Immature natural killer cell (primary cell): ENCODE data around the gene FMN1. TPM values are rescaled to one million over a fixed set of nuclear protein-coding genes. Genes with fewer than 3 reads are reported as not detected.

ENCODE experiments used
- DNase-seq, 3 donors: peaks; one replicate each; pipeline ENCODE4 v3.0.0; 2022; ENCODE audit warnings: mixed read lengths in 1 of 3
- H3K27ac Mint-ChIP-seq, 6 donors: one replicate each; pipeline ENCODE4 v1.8.0; 2020; ENCODE audit warnings: mixed read lengths in 6 of 6, mild to moderate bottlenecking in 5 of 6, inconsistent platforms in 4 of 6, moderate library complexity in 3 of 6
- H3K27me3 Mint-ChIP-seq, 3 donors: one replicate each; pipeline ENCODE4 v1.8.0; 2020 to 2021; ENCODE audit warnings: low read depth in 3 of 3, mild to moderate bottlenecking in 3 of 3, mixed read lengths in 3 of 3, moderate library complexity in 3 of 3, inconsistent platforms in 1 of 3
- H3K36me3 Mint-ChIP-seq, 3 donors: one replicate each; pipeline ENCODE4 v1.8.0; 2020; ENCODE audit warnings: mixed read lengths in 3 of 3, inconsistent platforms in 2 of 3, mild to moderate bottlenecking in 2 of 3
- H3K4me1 Mint-ChIP-seq, 2 donors: one replicate each; pipeline ENCODE4 v1.8.0; 2020; ENCODE audit warnings: inconsistent platforms in 2 of 2, mild to moderate bottlenecking in 2 of 2, mixed read lengths in 2 of 2, moderate library complexity in 1 of 2
- H3K4me3 Mint-ChIP-seq, 5 donors: one replicate each; pipeline ENCODE4 v1.8.0; 2020; ENCODE audit warnings: mild to moderate bottlenecking in 5 of 5, mixed read lengths in 5 of 5, inconsistent platforms in 3 of 5, moderate library complexity in 3 of 5
- H3K9me3 Mint-ChIP-seq, 6 donors: one replicate each; pipeline ENCODE4 v1.8.0; 2020; ENCODE audit warnings: mild to moderate bottlenecking in 6 of 6, mixed read lengths in 6 of 6, inconsistent platforms in 4 of 6, moderate library complexity in 3 of 6
- polyA plus RNA-seq, 3 donors: library from polyadenylated mRNA; unstranded; fragments of 300-500 nt; fragmentation: Illumina TruSeq; gene quantifications; one replicate each; pipeline ENCODE4 v1.2.3, GENCODE V29; 2021

FMN1 gene
- polyA plus RNA-seq, 3 donors from 2014 or later = not detected

DNA sequence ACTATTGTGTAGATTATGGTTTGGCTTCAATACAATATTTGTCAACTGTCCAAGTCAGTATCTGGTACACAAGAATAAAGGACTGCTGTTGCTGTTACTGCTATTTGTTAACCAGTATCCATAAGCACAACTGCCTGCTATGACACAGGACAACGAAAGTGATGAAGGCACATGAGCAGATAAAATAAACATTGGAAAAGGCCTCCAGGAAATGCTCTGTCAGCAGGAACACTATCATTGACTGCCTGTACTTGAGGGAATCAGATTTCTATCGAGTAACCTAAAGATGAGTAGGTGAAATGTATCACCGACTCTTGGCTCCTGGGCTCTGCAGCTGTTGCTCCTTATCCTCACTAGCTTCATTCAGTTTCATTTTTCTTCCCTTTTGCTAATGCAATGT is 56.5 kb downstream of the FMN1 start:
- H3K36me3 Mint-ChIP-seq = no peaks in the 10 kb centered on the region
- no peak overlapping the region for H3K27ac Mint-ChIP-seq
- DNase-seq = no peak
- peaks cover 0 to 4% (median 0%) of the 10 kb centered on the region in 3 donors for H3K27me3 Mint-ChIP-seq
- H3K4me3 Mint-ChIP-seq = no peak overlapping the region
- no peaks in the 10 kb centered on the region for H3K9me3 Mint-ChIP-seq
- no peaks in the 10 kb centered on the region for H3K4me1 Mint-ChIP-seq

GRCh38 chr15:33137101-33137500 is 57.4 kb downstream of the FMN1 start:
- Mint-ChIP-seq H3K27ac (no peak overlapping the region), H3K4me1 (no peaks in the 10 kb centered on the region), H3K27me3 (peaks cover 0 to 4% (median 0%) of the 10 kb centered on the region in 3 donors), H3K36me3 (no peaks in the 10 kb centered on the region), H3K9me3 (no peaks in the 10 kb centered on the region), H3K4me3 (no peak overlapping the region)
- no peak for DNase-seq

DNA sequence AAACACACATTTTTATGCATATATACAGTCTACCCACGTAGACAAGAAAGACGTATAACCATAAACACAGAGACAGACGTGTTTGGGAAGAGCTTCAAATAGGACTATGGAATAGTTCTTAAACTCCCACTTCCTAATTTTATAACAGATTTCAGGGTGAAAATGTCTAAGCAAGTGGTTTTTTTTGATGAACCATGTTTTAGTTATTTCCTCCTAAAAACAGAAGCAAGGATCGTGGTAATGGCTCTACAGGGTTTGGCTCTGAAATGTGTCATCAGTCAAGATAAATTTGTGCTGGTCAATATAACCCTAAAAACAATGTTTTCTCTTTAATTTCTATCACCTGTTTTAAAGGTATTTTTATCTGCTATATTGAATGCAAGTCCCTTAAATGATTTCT is 58.2 kb downstream of the FMN1 start:
- Mint-ChIP-seq H3K27ac (no peak overlapping the region), H3K4me1 (no peaks in the 10 kb centered on the region), H3K4me3 (no peak overlapping the region), H3K27me3 (peaks cover 0 to 4% (median 0%) of the 10 kb centered on the region in 3 donors), H3K36me3 (no peaks in the 10 kb centered on the region), H3K9me3 (no peaks in the 10 kb centered on the region)
- no peak for DNase-seq

- Mint-ChIP-seq H3K4me3 (no peak overlapping the region), H3K27me3 (peaks cover 0 to 4% (median 0%) of the 10 kb centered on the region in 3 donors), H3K36me3 (no peaks in the 10 kb centered on the region), H3K4me1 (no peaks in the 10 kb centered on the region), H3K27ac (no peak overlapping the region), H3K9me3 (no peaks in the 10 kb centered on the region)
- DNase-seq = no peak
Measured at GRCh38 chr15:33135355-33135781, 59.1 kb downstream of the FMN1 start.

- Mint-ChIP-seq H3K27me3 (peaks cover 1 to 4% (median 2%) of the 10 kb centered on the region in 3 donors), H3K9me3 (no peaks in the 10 kb centered on the region)
- peak in 1 of 3 donors; percentile 4 for DNase-seq
Measured at GRCh38 chr15:33132722-33133345, 61.7 kb downstream of the FMN1 start.

GRCh38 chr15:33132233-33132580 is 62.3 kb downstream of the FMN1 start:
- peaks cover under 1 to 4% (median 2%) of the 10 kb centered on the region in 3 donors for H3K27me3 Mint-ChIP-seq
- H3K9me3 Mint-ChIP-seq = no peaks in the 10 kb centered on the region
- no peaks in the 10 kb centered on the region for H3K36me3 Mint-ChIP-seq
- H3K4me3 Mint-ChIP-seq = no peak overlapping the region
- H3K27ac Mint-ChIP-seq = no peak overlapping the region
- peaks cover 3 to 12% of the 10 kb centered on the region in 2 donors for H3K4me1 Mint-ChIP-seq
- no peak for DNase-seq

More at GRCh38 chr15:33132722-33133345, 61.7 kb downstream of the FMN1 start:
- no peak overlapping the region for H3K4me3 Mint-ChIP-seq
- H3K4me1 Mint-ChIP-seq = peaks cover 0 to 6% of the 10 kb centered on the region in 2 donors
- H3K27ac Mint-ChIP-seq = no peak overlapping the region
- H3K36me3 Mint-ChIP-seq = no peaks in the 10 kb centered on the region

DNA sequence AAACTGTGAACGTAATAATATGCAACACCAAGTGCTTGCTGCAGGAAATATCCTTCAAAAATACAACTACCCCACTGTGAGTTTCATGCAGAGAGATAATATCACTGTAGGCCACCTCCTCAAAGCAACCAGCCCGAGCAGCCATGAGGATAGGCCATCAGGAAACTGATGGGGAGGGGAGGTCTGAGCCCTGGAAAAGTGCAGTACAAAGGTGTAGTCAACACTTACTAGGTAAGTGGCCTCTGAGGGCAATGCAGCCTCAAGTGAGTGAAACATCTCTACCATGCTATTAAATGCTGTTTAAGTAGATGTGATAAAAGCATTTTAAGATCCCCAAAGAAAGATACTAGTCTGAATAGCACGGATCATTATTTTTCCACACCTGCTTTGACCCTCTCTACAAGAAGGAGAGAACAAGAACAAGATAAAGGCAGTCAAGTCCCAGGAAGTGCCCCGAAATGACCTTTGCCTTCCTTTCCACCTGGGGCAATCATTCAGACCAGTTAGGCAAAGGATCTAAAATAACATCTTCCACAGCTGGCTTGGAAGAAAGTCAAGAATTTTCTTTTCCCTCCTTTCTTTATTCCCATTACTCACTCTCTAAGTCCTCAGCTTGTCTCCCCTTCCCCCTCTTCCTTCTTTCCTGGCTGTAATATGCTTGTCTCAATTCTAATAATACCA is 62.8 kb downstream of the FMN1 start:
- H3K9me3 Mint-ChIP-seq = no peaks in the 10 kb centered on the region
- no peak overlapping the region for H3K4me3 Mint-ChIP-seq
- H3K27ac Mint-ChIP-seq = no peak overlapping the region

GRCh38 chr15:33126559-33127290 is 67.8 kb downstream of the FMN1 start:
- peak; percentile 37 to 59 (median 51) for DNase-seq
- Mint-ChIP-seq H3K36me3 (no peaks in the 10 kb centered on the region), H3K4me3 (peak overlapping the region in 4 of 5 donors; percentile 38 to 79 (median 56)), H3K4me1 (peaks cover 24 to 41% of the 10 kb centered on the region in 2 donors), H3K9me3 (no peaks in the 10 kb centered on the region), H3K27me3 (peaks cover 0 to 6% (median 2%) of the 10 kb centered on the region in 3 donors), H3K27ac (peak overlapping the region in 3 of 6 donors; percentile 50 to 94 (median 65))

More for the DNA sequence above, 62.8 kb downstream of the FMN1 start:
- Mint-ChIP-seq H3K27me3 (peaks cover 0 to 4% (median 2%) of the 10 kb centered on the region in 3 donors), H3K4me1 (peaks cover 8 to 17% of the 10 kb centered on the region in 2 donors), H3K36me3 (no peaks in the 10 kb centered on the region)
- no peak for DNase-seq

DNA sequence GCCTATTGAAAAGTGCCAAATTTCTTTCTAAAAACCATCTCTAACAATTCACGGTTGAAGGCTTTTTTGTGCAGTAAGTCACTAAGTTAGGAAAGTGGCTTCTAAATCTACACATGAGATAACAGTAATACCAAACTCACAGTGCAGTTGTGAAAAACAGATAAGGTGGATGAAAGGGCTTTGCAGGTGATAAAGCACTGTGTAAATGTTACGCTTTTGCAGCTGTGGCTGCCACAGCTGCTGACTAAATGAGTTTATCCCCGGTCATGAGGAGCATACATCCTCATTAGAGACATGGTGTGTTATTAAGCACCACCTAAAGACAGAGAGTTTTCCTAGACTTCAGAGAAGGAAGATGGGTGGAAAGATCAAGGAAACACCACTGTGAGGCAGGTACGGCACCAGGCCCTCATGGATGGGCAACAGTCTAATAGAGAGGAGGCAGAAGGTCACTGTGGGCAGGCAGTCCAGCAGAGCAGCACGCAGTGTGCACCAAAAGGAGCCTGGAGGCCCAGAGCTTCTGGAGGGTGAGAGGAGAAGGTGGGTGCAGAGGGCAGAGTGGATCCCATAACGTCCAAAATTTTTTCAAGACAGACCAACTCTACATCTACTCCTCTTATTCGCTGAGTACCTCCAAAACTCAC is 68.5 kb downstream of the FMN1 start:
- no peaks in the 10 kb centered on the region for H3K9me3 Mint-ChIP-seq
- H3K4me1 Mint-ChIP-seq = peaks cover 24 to 41% of the 10 kb centered on the region in 2 donors
- no peaks in the 10 kb centered on the region for H3K36me3 Mint-ChIP-seq
- H3K27me3 Mint-ChIP-seq = peaks cover 0 to 10% (median 2%) of the 10 kb centered on the region in 3 donors
- peak overlapping the region in 4 of 5 donors; percentile 38 to 79 (median 56) for H3K4me3 Mint-ChIP-seq
- DNase-seq = peak in 1 of 3 donors; percentile 1
- peak overlapping the region in 4 of 6 donors; percentile 50 to 94 (median 63) for H3K27ac Mint-ChIP-seq

DNA sequence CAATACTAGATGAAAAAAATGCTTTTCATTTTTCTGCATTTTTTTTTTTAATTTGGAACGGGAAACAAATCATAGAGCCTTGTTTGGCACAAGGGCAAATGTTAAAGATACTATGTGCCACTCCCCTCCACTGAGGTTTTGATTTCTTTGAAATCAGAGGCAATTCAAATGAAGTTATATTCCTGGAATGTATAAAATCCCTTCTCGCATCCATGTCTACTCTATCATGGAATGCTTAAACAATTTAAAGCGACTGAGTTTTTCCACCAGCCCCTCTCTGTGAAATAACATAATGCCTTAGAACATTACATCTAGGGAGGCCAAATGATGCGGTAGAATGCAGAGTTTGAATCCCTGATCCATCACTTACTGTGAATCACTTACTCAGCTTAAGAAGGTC is 69.7 kb downstream of the FMN1 start:
- Mint-ChIP-seq H3K4me1 (peaks cover 24 to 41% of the 10 kb centered on the region in 2 donors), H3K27ac (no peak overlapping the region), H3K27me3 (peaks cover 0 to 15% (median 2%) of the 10 kb centered on the region in 3 donors), H3K9me3 (no peaks in the 10 kb centered on the region), H3K4me3 (no peak overlapping the region), H3K36me3 (no peaks in the 10 kb centered on the region)
- no peak for DNase-seq

DNA sequence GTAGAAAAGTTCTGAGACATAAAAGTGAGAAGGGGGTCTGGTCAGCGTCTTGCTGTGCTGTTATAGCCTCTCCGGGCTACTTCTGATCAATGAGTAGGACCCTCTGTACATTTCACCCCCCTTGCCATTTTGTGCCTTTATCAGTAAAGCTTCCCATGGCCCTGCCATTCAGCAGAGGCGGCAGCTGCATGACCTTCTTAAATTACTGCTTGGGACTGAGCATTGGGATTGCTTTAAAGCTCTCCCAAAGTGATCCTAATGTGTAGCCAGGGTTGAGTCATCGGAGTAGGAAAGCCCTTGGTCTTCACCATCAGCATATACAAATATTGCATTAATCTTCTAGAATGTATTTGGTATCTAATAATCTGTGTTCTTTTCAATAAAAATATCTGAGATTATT is 70.2 kb downstream of the FMN1 start:
- H3K4me3 Mint-ChIP-seq = no peak overlapping the region
- H3K27ac Mint-ChIP-seq = no peak overlapping the region
- H3K9me3 Mint-ChIP-seq = no peaks in the 10 kb centered on the region
- H3K27me3 Mint-ChIP-seq = peaks cover 0 to 15% (median 2%) of the 10 kb centered on the region in 3 donors
- no peak for DNase-seq
- no peaks in the 10 kb centered on the region for H3K36me3 Mint-ChIP-seq
- H3K4me1 Mint-ChIP-seq = peaks cover 24 to 38% of the 10 kb centered on the region in 2 donors

GRCh38 chr15:33119865-33120264 is 74.6 kb downstream of the FMN1 start:
- Mint-ChIP-seq H3K9me3 (no peaks in the 10 kb centered on the region), H3K27ac (no peak overlapping the region), H3K4me1 (peaks cover 0 to 5% of the 10 kb centered on the region in 2 donors), H3K36me3 (no peaks in the 10 kb centered on the region), H3K27me3 (peaks cover 0 to 9% (median 2%) of the 10 kb centered on the region in 3 donors), H3K4me3 (no peak overlapping the region)
- no peak for DNase-seq

DNA sequence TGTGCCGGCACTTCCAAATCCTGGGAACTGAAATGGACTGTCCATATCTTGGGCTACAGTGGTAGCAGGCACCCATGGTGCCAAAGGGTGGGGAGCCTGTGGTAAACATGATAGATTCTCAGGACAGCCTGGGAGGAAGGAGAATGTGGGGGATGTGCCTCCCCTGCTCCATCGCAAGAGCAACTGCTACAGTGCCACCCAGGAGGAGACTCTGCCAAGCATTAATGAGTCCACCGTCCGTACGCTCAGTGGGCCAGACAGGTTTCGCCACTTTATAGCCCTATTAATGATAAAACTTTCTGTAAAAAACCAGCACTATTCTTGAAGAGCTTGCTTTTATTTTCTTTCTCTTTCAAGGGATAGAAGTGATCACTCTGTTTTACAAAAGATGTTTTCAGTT is 75.2 kb downstream of the FMN1 start:
- H3K27me3 Mint-ChIP-seq = peaks cover 0 to 9% (median 2%) of the 10 kb centered on the region in 3 donors
- no peaks in the 10 kb centered on the region for H3K36me3 Mint-ChIP-seq
- no peak overlapping the region for H3K4me3 Mint-ChIP-seq
- H3K9me3 Mint-ChIP-seq = no peaks in the 10 kb centered on the region
- H3K4me1 Mint-ChIP-seq = peaks cover 0 to 1% of the 10 kb centered on the region in 2 donors
- H3K27ac Mint-ChIP-seq = no peak overlapping the region
- DNase-seq = no peak
